ENCODE measurements around the gene NUP98.

DNA sequence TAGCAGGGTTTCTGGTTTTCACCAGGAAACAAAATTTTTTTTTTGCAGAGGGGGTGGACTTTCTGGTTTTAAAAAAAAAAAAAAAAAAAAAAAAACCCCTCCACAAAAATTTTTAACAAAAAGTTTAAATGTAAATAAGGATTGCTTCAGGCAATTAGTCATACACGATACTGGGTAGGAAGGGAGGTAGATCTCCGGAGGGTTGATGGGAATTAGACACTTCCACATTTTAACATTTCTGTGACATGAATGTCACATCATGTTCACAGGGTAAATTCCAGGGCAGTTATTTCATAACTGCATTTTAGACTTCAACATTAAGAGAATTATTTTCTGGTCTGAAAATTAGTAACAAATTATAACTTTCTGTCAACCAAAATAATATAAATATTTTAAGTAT, 15.9 kb downstream of the NUP98 start:
- no peak for TF ChIP-seq CTCF (IDR thresholded peaks at IDR 0.05 in 4 of 5, conservative IDR thresholded peaks at IDR 0.05 in 1 of 5)
- no peak for TF ChIP-seq POLR2A (IDR thresholded peaks at IDR 0.05)

Measured in gastrocnemius medialis (tissue), 4 donors.